H9 (cell line): ENCODE results near the gene NEDD4. TPM values are rescaled to one million over a fixed set of nuclear protein-coding genes. Genes with fewer than 3 reads are reported as not detected.

Experiments
- DNase-seq: peaks from one replicate; pipeline ENCODE4 v3.0.0-alpha.2; 2017
- H2AFZ ChIP-seq: one replicate; pipeline ENCODE4 v1.6.1; 2013; ENCODE audit warnings: mild to moderate bottlenecking, low read length, control low read depth, moderate library complexity
- H2AK5ac ChIP-seq: 2 replicates; pipeline ENCODE4 v1.6.1; 2013; ENCODE audit warnings: low read length, control low read depth, mixed read lengths; ENCODE audit not compliant: insufficient read length
- H2BK120ac ChIP-seq: one replicate; pipeline ENCODE4 v1.6.1; 2013; ENCODE audit warnings: low read depth, mild to moderate bottlenecking, low read length, control low read depth, inconsistent platforms; ENCODE audit not compliant: poor library complexity, severe bottlenecking
- H2BK12ac ChIP-seq: 2 replicates; pipeline ENCODE4 v1.6.1; 2013; ENCODE audit warnings: low read length, control low read depth, mixed read lengths, low read depth; ENCODE audit not compliant: insufficient read length
- H2BK15ac ChIP-seq: 2 replicates; pipeline ENCODE4 v1.6.1; 2013; ENCODE audit warnings: low read depth, low read length, control low read depth
- H2BK20ac ChIP-seq: one replicate; pipeline ENCODE4 v1.6.1; 2013; ENCODE audit warnings: low read depth, mild to moderate bottlenecking, low read length, control low read depth, inconsistent platforms; ENCODE audit not compliant: poor library complexity, severe bottlenecking
- H2BK5ac ChIP-seq: 2 replicates; pipeline ENCODE4 v1.6.1; 2013; ENCODE audit warnings: low read length, control low read depth, mixed read lengths; ENCODE audit not compliant: insufficient read length
- H3K14ac ChIP-seq: 2 replicates; pipeline ENCODE4 v1.6.1; 2013; ENCODE audit warnings: low read length, control low read depth; ENCODE audit not compliant: insufficient read depth
- H3K18ac ChIP-seq: 2 replicates; pipeline ENCODE4 v1.6.1; 2013; ENCODE audit warnings: low read depth, mild to moderate bottlenecking, mixed read lengths, low read length, control low read depth; ENCODE audit not compliant: insufficient read length
- H3K23ac ChIP-seq: 2 replicates; pipeline ENCODE4 v1.6.1; 2013; ENCODE audit warnings: low read length, control low read depth, mixed read lengths, low read depth; ENCODE audit not compliant: insufficient read length
- H3K23me2 ChIP-seq: 2 replicates; pipeline ENCODE4 v1.6.1; 2013; ENCODE audit warnings: low read depth, mild to moderate bottlenecking, mixed read lengths, low read length, control low read depth; ENCODE audit not compliant: insufficient read length, poor library complexity, severe bottlenecking
- H3K27ac ChIP-seq: 2 replicates; pipeline ENCODE4 v1.5.1; 2013; ENCODE audit warnings: low read length, control low read depth, mixed read lengths, low read depth; ENCODE audit not compliant: insufficient read length
- H3K27me3 ChIP-seq: 2 replicates; pipeline ENCODE4 v1.6.1; 2013; ENCODE audit warnings: low read length, control low read depth, inconsistent platforms; ENCODE audit not compliant: insufficient read depth
- H3K4ac ChIP-seq: 2 replicates; pipeline ENCODE4 v1.6.1; 2013; ENCODE audit warnings: low read depth, mild to moderate bottlenecking, control low read depth, inconsistent platforms, low read length, moderate library complexity
- H3K4me1 ChIP-seq: 2 replicates; pipeline ENCODE4 v1.6.1; 2013; ENCODE audit warnings: low read length, control low read depth, inconsistent platforms; ENCODE audit not compliant: insufficient read depth
- H3K4me2 ChIP-seq: 2 replicates; pipeline ENCODE4 v1.6.1; 2013; ENCODE audit warnings: low read length, control low read depth, mixed read lengths; ENCODE audit not compliant: insufficient read length, insufficient read depth
- H3K56ac ChIP-seq: 2 replicates; pipeline ENCODE4 v1.6.1; 2013; ENCODE audit warnings: low read depth, mild to moderate bottlenecking, mixed read lengths, low read length, control low read depth; ENCODE audit not compliant: insufficient read length
- H3K79me1 ChIP-seq: 2 replicates; pipeline ENCODE4 v1.6.1; 2013; ENCODE audit warnings: low read depth, mild to moderate bottlenecking, moderate library complexity, low read length, control low read depth, inconsistent platforms; ENCODE audit not compliant: insufficient read depth, poor library complexity, severe bottlenecking
- H3K79me2 ChIP-seq: 2 replicates; pipeline ENCODE4 v1.6.1; 2013; ENCODE audit warnings: low read length, control low read depth, inconsistent platforms; ENCODE audit not compliant: insufficient read depth
- H3K9ac ChIP-seq: 2 replicates; pipeline ENCODE4 v1.6.1; 2013; ENCODE audit warnings: low read length, control low read depth, mixed read lengths; ENCODE audit not compliant: insufficient read length; ENCODE audit errors: extremely low read depth
- H3K9me3 ChIP-seq: one replicate; pipeline ENCODE4 v1.6.1; 2013; ENCODE audit warnings: low read depth, low read length, inconsistent platforms; ENCODE audit not compliant: control insufficient read depth
- H3T11ph ChIP-seq: one replicate; pipeline ENCODE4 v1.6.1; 2013; ENCODE audit warnings: mild to moderate bottlenecking, low read length, control low read depth, inconsistent platforms
- H4K20me1 ChIP-seq: one replicate; pipeline ENCODE4 v1.6.1; 2013; ENCODE audit not compliant: control insufficient read depth, insufficient read length, insufficient read depth
- H4K5ac ChIP-seq: 2 replicates; pipeline ENCODE4 v1.6.1; 2013; ENCODE audit warnings: low read depth, mild to moderate bottlenecking, mixed read lengths, low read length, control low read depth; ENCODE audit not compliant: insufficient read length
- H4K8ac ChIP-seq: replicated peaks from 2 replicates; pipeline ENCODE4 v1.6.1; 2013; ENCODE audit warnings: low read length, control low read depth, mixed read lengths, low read depth; ENCODE audit not compliant: insufficient read length
- H4K91ac ChIP-seq: 2 replicates; pipeline ENCODE4 v1.6.1; 2013; ENCODE audit warnings: low read depth, mild to moderate bottlenecking, moderate library complexity, mixed read lengths, low read length, control low read depth; ENCODE audit not compliant: insufficient read length
- H3K27ac Mint-ChIP-seq, 3 experiments: 2 replicates in 2 of 3; 3 replicates in 1 of 3; pipeline ENCODE4 v1.8.0; 2020 to 2021; ENCODE audit warnings: mixed read lengths in 3 of 3, mild to moderate bottlenecking in 1 of 3, moderate library complexity in 1 of 3
- H3K27me3 Mint-ChIP-seq: 2 replicates; pipeline ENCODE4 v1.8.0; 2021; ENCODE audit warnings: low read depth, mild to moderate bottlenecking, moderate library complexity, mixed read lengths
- H3K36me3 Mint-ChIP-seq, 3 experiments: 2 replicates in 2 of 3; 3 replicates in 1 of 3; pipeline ENCODE4 v1.8.0; 2020 to 2021; ENCODE audit warnings: low read depth in 3 of 3, mixed read lengths in 3 of 3; ENCODE audit not compliant: insufficient read depth in 1 of 3
- H3K4me1 Mint-ChIP-seq, 2 experiments: 2 replicates each; pipeline ENCODE4 v1.8.0; 2020; ENCODE audit warnings: mixed read lengths in 2 of 2
- H3K4me3 Mint-ChIP-seq, 2 experiments: 2 replicates in 1 of 2; 3 replicates in 1 of 2; pipeline ENCODE4 v1.8.0; 2020 to 2021; ENCODE audit warnings: mild to moderate bottlenecking in 2 of 2, mixed read lengths in 2 of 2, moderate library complexity in 1 of 2
- H3K9me3 Mint-ChIP-seq, 2 experiments: 2 replicates in 1 of 2; 3 replicates in 1 of 2; pipeline ENCODE4 v1.8.0; 2020; ENCODE audit warnings: mild to moderate bottlenecking in 2 of 2, mixed read lengths in 2 of 2, moderate library complexity in 1 of 2
- CTCF ChIP-seq: fragments of 200-600 bp; sonication (generic); conservative IDR thresholded peaks from 3 replicates; pipeline ENCODE4 v1.8.0; 2021; ENCODE audit warnings: antibody characterized with exemption, mild to moderate bottlenecking
- WGBS: extraction: QIAGEN DNeasy Blood & Tissue Kit; methylation state at CpG from one replicate; pipeline ENCODE4 v1.1.7; 2013; ENCODE audit warnings: missing lambda C conversion rate, low lambda C conversion rate, mixed read lengths; ENCODE audit not compliant: insufficient read length; ENCODE audit errors: extremely low coverage; 5-methylcytosine and 5-hydroxymethylcytosine counted together
- total RNA-seq: library from RNA; stranded (reverse); gene quantifications from 2 replicates; pipeline ENCODE4 v1.2.1, GENCODE V29; 2021

The NEDD4 gene
- total RNA-seq, 1 experiment from 2014 or later, result 9.6 TPM

GRCh38 chr15:55907797-55908196 lies 85.6 kb downstream of the NEDD4 start:
- Histone ChIP-seq H3K9me3 (no peaks in the 10 kb centered on the region), H3K56ac (no peak overlapping the region), H4K5ac (no peak overlapping the region), H3K4me1 (no peaks in the 10 kb centered on the region), H3K9ac (no peak overlapping the region), H3K79me2 (no peaks in the 10 kb centered on the region), H3K18ac (no peak overlapping the region), H3K79me1 (no peaks in the 10 kb centered on the region), H2BK120ac (no peak overlapping the region), H4K91ac (no peak overlapping the region), H2AK5ac (no peak overlapping the region), H4K8ac (no peak overlapping the region), H3K23me2 (no peaks in the 10 kb centered on the region), H3K23ac (no peak overlapping the region), H3K4ac (no peak overlapping the region), H2AFZ (no peak overlapping the region), H3T11ph (no peak overlapping the region), H3K14ac (no peak overlapping the region), H2BK12ac (no peak overlapping the region), H3K27ac (no peak overlapping the region), H2BK15ac (no peak overlapping the region), H4K20me1 (no peaks in the 10 kb centered on the region), H2BK20ac (no peak overlapping the region), H2BK5ac (no peak overlapping the region), H3K27me3 (no peaks in the 10 kb centered on the region), H3K4me2 (no peak overlapping the region)
- H3K4me1 Mint-ChIP-seq, result 0 out of 4 replicates have a peak, but pooled peaks cover 0 to 4% of the 10 kb centered on the region in 2 experiments
- H3K27me3 Mint-ChIP-seq, result no peaks in the 10 kb centered on the region
- WGBS, result no CpG with 5 or more reads among the region's 4 CpGs
- no peak overlapping the region for H3K27ac Mint-ChIP-seq
- TF ChIP-seq CTCF, result no peak
- no peaks in the 10 kb centered on the region for H3K36me3 Mint-ChIP-seq
- no peak overlapping the region for H3K4me3 Mint-ChIP-seq
- H3K9me3 Mint-ChIP-seq, result no peaks in the 10 kb centered on the region
- DNase-seq, result no peak
